Activated CD8-positive, alpha-beta memory T cell treated with anti-CD3 and anti-CD28 coated beads, Interleukin-2, amount 50 U/mL, for 48 hours (primary cell): Measurements from ENCODE around the gene PDE6G.

Experiments
- DNase-seq: peaks from one replicate; pipeline ENCODE4 v3.0.0-alpha.2; 2020

Gene PDE6G

GRCh38 chr17:81656118-81656743 is at the start of gene PDE6G:
PDE6G (minus strand) TSS chr17:81656542; CDS start chr17:81653305, 3,237 bp downstream.
- DNase-seq, result no peak

GRCh38 chr17:81705518-81706231 is 49.3 kb upstream of the PDE6G start:
- DNase-seq, result no peak

GRCh38 chr17:81703747-81704654 is 47.7 kb upstream of the PDE6G start:
- no peak for DNase-seq

- peak; percentile 95 for DNase-seq
Observed at GRCh38 chr17:81702934-81703746, 46.8 kb upstream of the PDE6G start, which contains the start of gene MRPL12. MRPL12 (plus strand) TSS chr17:81703367; CDS start chr17:81703502, 135 bp downstream.

GRCh38 chr17:81701288-81702071 is 45.1 kb upstream of the PDE6G start:
- DNase-seq, result peak; percentile 62

GRCh38 chr17:81700353-81701287 is 44.3 kb upstream of the PDE6G start:
- no peak for DNase-seq

GRCh38 chr17:81697261-81698044 is 41.1 kb upstream of the PDE6G start:
- no peak for DNase-seq

- no peak for DNase-seq
Observed at GRCh38 chr17:81696218-81696941, 40.0 kb upstream of the PDE6G start.

- DNase-seq, result no peak
Observed at GRCh38 chr17:81695801-81696200, 39.5 kb upstream of the PDE6G start.

- no peak for DNase-seq
Observed at GRCh38 chr17:81695211-81695610, 38.9 kb upstream of the PDE6G start.

GRCh38 chr17:81694810-81695209 is 38.5 kb upstream of the PDE6G start:
- no peak for DNase-seq

GRCh38 chr17:81693509-81694210 is 37.3 kb upstream of the PDE6G start:
- DNase-seq, result no peak

- no peak for DNase-seq
Observed at GRCh38 chr17:81691608-81692007, 35.3 kb upstream of the PDE6G start.

GRCh38 chr17:81691196-81691595 is 34.9 kb upstream of the PDE6G start:
- no peak for DNase-seq

- no peak for DNase-seq
Observed at GRCh38 chr17:81690549-81690948, 34.2 kb upstream of the PDE6G start.

GRCh38 chr17:81690066-81690465 is 33.7 kb upstream of the PDE6G start:
- no peak for DNase-seq

GRCh38 chr17:81688616-81689015 is 32.3 kb upstream of the PDE6G start:
- DNase-seq, result no peak
